Ammon's horn (tissue), 1 donor: ENCODE results near the gene SELENOP.

Experiments
- DNase-seq: peaks from one replicate; pipeline ENCODE4 v3.0.0-alpha.2; 2016; ENCODE audit warnings: low spot score

Gene SELENOP

DNA sequence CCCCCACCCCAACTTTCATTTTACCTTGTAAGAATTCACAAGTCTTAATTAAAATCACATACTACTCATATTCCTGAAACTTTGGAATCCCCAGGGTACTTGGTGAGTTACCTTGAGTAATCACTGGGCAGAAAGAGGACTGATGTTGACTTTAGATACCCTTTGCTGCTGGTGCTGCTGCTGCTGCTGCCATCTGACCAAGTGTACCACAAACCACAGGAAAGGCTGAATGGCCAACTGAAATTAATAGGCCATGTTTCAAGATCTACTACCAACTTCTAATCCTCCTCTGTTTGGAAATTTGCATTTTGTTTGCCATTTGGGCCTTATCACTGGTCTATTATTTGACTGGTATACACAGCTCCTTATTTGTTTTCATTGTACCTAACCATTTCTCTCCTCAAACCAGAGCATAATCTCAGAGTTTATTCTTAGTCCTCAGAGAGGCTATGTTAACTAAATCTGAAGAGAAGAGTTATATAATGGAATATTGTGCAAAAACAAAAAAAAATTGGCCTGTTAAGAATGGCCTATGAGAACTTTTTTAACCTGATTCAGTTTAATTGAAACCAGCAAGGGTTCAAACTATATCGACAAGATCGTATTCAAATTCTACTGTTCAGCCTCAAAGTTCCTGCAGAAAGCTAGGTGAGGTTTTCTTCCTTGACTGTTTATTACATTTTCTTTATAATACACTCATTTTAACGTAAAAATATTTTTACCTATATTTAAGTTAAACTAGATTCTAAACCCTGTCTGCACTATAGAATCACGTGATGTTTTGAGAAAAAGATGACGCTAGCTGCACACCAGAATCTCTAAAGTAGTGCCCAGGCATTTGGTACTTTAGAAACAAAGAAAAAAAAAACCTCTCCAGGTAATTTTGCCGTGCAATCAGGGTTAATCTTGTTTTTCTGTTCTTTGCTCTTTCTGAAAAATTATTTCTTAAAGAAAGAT lies 13.1 kb downstream of the SELENOP start:
- DNase-seq, result no peak

DNA sequence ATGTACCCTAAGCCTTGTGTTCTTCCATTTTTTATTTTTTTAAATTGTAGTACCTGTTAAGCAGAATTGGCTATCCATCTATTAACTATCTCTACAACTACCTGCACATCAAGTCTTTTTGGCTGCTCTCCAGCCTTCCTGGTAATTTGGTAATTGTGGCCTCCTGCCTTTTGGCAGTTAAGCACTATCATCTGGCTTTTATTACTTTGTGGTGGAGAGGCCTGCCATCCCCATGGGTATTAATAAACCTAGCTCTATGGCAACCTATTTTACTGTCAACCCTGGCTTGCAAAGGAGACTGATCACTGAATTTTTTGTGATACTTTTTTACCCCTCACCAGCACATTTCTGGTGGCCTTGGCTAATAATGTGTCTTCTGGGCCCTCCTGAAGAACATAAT lies 20.5 kb downstream of the SELENOP start:
- DNase-seq, result no peak

DNA sequence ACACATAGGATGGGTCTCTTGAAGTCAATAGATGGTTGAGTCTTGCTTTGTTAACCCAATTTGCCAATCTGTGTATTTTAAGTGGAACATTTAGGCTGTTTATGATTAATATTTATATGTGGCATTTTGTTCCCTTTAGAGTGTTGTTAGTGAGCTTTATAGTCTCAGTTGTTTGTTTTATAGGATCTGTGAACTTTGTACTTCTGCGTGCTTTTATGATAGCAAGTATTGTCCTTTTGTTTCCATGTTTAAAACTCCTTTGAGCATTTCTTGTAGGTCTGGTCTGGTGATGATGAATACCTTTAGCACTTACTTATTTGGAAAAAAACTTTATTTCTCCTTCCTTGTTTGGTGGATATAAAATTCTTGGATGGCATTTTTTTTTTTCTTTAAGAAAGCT lies 23.8 kb downstream of the SELENOP start:
- DNase-seq, result no peak

DNA sequence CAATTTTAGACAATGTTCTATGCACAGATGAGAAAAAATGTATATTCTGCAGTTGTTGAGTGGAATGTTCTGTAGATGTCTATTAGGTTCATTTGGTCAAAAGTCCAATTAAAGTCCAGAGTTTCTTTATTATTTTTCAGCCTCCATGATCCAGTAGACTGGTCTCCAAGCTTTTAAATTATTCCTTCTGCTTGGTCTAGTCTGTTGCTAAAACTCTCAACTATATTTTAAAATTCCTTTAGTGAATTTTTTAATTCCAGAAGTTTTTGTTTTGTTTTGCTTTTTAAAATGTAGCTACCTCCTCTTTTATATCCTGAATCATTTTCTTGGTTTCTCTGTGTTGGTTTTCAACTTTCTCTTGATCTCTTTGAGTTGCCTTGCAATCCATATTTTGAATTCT lies 24.6 kb downstream of the SELENOP start:
- no peak for DNase-seq

DNA sequence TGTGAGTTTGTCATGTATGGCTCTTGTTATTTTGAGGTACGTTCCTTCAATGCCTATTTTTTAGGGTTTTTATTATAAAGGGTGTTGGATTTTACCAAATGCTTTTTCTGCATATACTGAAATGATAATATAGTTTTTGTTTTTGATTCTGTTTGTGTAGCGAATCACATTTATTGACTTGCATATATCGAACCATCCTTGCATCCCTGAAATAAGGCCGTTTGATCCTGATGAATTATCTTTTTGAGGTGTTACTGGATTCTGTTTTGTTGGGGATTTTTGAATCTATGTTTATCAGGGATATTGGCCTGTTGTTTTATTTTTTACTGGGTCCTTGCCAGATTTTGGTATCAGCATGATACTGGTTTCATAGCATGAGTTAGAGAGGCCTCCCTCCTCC lies 25.9 kb downstream of the SELENOP start:
- no peak for DNase-seq

DNA sequence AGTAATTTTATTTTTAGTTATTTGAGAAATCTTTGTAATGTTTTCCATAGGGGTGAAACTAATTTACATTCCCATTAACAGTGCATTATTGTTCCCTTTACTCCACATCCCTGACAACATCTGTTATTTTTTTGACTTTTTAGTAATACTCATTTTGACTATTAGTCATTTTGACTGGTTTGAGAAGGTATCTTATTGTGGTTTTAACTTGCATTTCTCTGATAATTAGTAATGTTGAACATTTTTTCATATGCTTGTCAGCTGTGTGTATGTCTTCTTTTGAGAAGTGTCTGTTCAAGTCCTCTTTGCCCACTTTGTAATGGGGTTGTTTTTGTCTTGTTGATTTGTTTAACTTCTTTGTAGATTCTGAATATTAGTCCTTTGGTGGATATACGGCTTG lies 27.6 kb downstream of the SELENOP start:
- DNase-seq, result no peak

DNA sequence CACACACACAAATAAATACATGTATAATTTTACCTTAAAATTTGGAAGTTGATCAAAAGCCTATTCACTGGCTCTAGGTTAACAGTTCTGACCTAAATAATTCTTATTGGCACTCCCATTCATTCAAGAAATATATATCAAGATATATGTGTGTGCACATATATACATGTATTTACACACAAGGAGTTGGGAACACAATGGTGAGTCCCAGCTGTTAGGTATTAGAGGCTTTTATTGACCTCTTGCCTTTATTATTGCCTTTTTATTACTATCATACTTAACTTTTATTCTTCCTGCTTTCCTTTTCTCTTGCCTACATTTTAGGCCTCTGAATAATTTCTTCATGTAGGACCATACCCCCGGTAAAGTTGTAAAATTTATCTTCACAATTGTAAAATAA lies 30.1 kb downstream of the SELENOP start:
- DNase-seq, result no peak

DNA sequence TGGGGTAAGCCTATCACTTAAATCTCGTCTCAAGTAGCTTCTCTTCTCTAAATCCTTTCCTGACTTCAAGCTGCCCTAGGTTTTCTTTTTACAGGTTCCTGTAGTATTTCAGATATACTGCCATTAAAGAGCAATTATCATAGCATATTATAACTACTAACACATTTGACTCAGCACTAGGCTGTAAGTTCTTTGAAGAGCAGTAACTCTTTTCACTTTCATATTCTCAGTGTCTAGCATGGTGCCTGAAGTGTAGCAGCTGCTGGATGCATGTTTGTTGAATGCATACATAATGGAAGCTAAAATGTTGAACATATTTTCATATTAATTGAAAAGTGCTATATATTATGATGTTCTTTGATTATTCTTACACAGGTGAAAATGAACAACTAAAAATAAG lies 32.6 kb downstream of the SELENOP start:
- DNase-seq, result no peak

DNA sequence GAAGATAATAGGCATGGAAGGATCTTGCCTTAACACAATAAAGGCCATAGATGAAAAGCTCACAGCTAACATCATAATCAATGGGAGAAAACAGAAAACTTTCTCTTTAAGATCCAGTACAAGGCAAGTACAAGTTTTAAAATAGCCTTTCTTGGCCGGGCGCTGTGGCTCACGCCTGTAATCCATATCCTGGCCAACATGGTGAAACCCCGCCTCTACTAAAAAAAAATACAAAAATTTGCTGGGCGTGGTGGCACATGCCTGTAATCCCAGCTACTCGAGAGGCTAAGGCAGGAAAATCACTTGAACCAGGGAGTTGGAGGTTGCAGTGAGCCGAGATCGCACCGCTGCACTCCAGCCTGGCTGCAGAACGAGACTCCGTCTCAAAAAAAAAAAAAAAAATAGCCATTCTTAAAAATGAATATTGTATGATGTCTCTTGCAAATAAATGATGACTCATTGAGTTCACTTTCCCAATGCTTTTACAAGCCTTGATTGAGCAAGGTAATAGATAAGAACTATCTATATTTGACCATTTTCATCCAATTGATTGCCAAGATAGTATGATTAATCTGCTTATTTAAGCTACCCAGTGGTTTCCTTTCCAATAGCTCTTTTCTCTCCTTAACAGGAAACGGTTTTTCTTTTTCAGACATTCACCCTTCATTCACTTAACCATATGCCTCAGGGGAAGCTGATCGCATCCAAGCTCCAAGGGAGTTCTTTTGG lies 39.3 kb downstream of the SELENOP start:
- no peak for DNase-seq

DNA sequence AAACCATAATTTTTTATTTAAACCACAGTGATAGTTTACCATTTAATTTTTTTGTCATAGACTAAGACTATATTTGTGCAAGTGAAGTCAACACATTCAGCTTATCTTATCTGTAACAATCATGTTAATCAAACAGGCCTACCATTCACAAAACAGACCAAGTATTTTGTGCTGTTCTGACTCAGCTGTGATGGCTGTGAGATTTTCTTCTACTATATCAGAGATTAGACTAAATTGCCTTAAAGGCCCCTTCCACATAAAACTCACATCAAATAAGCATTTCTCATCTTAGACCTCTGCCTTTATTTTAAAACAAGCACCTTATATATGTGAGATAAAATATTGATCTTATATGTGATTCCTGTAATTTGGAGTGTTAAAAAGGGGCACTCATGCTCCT lies 41.7 kb downstream of the SELENOP start:
- no peak for DNase-seq

DNA sequence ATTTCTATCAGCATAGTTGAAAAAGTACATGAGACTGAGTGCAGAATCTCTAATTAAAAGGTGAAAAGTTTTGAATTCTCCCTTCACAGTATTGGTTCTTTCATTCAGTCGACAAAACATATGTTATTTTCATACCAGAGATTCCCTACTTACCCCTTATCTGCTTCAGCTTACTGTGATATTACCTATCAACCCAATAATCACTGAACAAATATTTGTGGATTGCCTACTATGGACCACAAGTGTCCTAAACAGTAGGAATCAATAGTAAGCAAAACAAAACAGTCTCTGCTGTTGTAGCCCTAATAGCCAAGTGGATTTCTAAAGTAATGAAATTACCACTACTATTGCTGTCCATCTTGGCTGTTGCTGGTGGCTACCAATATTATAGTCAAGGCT lies 43.6 kb downstream of the SELENOP start:
- no peak for DNase-seq

DNA sequence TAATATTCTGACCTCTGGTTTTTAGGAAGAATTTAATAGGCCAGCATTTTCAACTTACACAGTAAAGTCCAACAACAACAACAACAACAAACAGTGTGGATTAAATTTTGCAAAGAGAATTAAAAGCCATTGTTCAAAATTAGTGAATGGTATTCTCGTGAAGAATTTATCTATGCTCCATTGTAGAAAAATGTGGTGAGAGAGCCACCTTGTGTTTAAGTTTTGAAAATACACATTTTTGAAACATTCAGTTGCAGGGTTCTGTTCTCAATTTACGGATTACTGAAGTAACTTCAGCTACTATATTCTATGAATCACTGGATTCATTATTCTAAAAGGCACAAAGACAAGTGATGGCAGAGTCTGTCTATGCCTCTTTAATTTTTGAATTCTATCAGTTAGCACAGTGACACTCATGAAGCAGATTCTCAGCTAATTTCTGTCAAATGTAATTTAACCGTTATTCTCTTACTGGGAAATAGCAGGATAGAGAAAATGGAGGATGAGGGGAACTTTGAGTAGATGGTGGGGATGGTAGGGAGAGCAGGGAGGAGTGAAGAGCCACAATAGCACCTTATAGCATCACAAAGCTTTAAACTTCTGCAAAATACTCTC lies 44.1 kb downstream of the SELENOP start:
- peak; percentile 39 for DNase-seq

DNA sequence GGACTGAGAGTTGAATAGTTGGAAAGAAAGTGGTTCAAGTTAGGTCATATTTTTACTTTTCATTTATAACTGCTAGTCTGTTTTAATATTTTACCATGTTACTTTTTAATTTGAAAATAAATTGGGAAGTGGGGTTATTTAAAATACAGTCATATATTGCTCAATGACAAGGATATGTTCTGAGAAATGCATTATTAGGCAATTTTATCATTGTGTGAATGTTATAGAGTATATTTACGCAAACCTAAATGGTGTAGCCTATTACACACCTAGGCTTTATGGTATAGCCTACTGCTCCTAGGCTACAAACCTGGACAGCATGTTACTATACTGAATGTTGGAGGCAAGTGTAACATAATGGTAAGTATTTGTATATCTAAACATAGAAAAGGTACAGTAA lies 49.9 kb downstream of the SELENOP start:
- DNase-seq, result no peak

DNA sequence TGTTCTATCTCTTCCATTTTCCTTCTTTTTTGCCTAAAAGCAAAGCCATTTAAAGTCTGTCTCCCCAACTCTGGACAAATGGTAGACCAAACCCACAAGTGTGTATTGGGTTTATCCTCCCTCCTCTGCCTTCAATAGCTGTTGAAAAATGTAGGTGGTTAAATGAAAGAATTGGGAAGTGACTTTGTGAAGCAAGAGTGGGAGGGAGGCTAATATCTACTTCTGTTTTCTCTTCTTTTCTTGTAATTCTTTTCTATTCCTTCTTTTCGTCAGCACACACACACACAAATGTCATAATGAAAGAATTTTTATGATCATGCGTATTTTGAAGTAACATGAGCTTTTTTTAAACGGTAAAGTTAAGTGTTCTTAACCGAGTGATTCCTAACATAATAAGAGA lies 51.3 kb downstream of the SELENOP start:
- no peak for DNase-seq

DNA sequence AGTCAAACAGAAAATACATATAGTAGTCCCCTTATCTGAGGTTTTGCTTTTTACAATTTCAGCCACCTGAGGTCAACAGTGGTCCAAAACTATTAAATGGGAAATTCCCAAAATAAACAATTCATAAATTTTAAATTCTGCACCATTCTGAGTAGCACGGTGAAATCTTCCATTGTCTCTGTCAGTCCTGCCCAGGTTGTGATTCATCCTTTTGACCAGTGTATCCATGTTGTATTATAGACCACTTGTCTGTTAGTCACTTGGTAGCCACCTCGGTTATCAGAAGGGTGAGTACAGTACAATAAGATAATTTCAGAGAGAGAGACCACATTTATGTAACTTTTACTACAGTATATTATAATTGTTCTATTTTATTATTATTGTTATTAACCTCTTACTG lies 52.2 kb downstream of the SELENOP start:
- DNase-seq, result no peak

DNA sequence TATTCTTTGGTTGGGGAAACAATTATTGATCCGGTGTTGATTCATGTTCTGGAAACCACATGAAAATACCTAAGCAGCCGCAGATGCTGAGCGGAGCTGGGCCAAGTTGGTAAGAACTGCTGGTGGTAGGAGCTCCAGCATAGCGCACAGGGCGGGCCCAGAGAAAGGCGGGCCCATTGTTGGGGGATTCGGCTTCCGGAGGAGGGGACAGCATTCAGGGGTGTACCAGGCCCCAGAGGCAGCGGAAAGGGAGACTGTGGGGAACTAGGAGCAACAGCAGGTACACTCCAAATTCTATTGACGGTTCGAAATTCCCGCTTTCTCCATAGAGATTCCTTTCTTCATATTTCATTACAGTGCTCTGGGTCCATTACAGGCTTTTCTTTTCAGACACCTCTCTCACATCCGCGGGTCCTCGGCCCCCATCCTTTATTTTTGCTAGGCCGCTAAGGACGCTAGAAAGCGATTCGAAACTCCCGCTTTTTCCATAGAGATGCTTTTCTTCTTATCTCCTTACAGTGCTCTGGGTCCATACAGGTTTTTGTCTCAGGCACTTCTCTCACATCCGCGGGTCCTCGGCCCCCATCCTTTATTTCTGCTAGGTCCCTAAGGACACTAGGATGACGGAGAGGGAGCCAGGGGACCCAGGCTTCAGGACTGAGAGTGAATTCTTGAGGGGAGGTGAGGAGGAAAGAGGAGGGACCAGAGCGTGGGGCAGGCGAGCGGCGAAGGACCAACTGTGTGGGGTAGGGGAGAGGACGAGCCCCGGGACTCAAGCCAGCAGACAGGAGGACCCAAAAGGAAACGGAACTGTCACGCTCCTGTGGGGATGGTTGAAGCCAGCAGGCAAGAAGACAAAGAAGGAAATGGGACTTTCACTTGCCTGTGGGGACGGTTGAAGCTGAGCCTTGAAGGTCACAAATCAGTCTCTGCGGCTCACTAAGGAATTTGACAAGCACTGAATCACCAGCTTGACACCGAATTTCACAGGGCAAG lies 54.8 kb downstream of the SELENOP start, which contains the start of gene CCDC152:
Gene CCDC152, plus strand, starts transcription at position 213 of the 996 bp plus-strand sequence. CDS start 2,304 bp downstream, outside the sequence.
- DNase-seq, result peak; percentile 54

DNA sequence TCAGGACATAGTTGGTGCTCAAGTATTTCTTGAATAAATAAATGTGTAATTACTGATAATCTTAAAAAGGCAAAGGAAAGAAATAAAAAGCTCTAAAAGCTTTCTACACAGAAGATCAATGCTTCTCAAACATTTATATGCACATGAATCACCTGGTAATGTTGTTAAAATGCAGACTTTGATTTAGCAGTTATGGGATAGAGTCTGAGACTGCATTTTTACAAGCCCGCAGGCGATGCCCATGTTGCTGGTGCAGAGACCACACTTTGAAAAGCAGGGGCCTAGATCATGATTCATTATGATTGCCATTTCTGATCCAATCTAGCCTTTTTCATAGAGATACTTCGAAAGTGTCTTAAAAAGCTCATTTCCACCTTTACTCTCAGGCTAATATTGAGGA lies 58.6 kb downstream of the SELENOP start:
- no peak for DNase-seq

DNA sequence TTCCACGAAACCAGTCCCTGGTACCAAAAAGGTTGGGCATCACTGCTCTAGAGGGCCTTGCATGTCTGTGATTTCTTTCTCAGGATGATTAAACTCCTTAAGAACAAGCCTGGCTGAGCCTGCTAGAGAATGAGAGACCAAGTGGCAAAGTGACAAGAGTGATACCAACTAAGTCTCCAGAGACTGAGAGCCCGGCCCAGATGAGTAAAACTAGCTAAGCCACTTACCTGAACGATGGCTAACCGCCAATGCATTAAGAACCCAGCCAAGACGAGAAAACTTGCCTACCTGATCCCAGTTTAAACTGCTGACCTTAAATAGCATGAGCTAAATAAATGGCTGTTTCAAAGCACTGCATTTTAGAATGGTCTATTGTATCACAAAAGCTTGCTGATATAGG lies 60.6 kb downstream of the SELENOP start:
- no peak for DNase-seq

DNA sequence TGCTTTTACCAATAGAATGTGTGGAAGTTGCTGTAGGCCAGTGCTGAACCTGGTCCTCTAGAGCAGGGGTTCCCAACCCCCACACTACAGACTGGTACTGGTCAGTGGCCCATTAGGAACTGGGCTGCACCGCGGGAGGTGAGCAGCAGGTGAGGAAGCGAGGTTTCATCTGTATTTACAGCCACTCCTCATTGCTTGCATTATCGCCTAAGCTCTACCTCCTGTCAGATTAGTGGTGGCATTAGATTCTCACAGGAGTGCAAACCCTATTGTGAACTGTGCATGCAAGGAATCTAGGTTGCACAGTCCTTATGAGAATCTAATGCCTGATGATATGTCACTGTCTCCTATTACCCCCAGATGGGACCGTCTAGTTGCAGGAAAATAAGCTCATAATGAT lies 61.2 kb downstream of the SELENOP start:
- no peak for DNase-seq
